GM18505 (cell line): ENCODE results near the gene UGT1A3.
"Not testable (repeated sequence)": the region's sequence is repeated elsewhere in the genome, so short reads cannot be mapped to it uniquely, and the experiment has no call there.

Source experiments
- ATAC-seq: cut with Tn5 transposase; IDR thresholded peaks from one replicate; pipeline ENCODE4 v1.9.1; 2021; ENCODE audit not compliant: unreplicated experiment
- POLR2A ChIP-seq: IDR thresholded peaks from 4 replicates; pipeline ENCODE4 v1.6.1; 2011; ENCODE audit warnings: borderline replicate concordance; ENCODE audit not compliant: insufficient read depth, insufficient read length; ENCODE audit errors: extremely low read depth

The UGT1A3 gene

GRCh38 chr2:233698740-233699139 is 30.1 kb upstream of the UGT1A3 start:
- TF ChIP-seq POLR2A = no peak
- no peak for ATAC-seq

GRCh38 chr2:233699424-233700027 is 29.3 kb upstream of the UGT1A3 start:
- TF ChIP-seq POLR2A = no peak
- no peak for ATAC-seq

GRCh38 chr2:233700028-233700635 is 28.7 kb upstream of the UGT1A3 start:
- TF ChIP-seq POLR2A = no peak
- no peak for ATAC-seq

GRCh38 chr2:233700842-233701241 is 28.0 kb upstream of the UGT1A3 start:
- ATAC-seq = not testable (repeated sequence)

GRCh38 chr2:233702238-233702637 is 26.6 kb upstream of the UGT1A3 start:
- no peak for ATAC-seq
- TF ChIP-seq POLR2A = no peak

- no peak for ATAC-seq
- TF ChIP-seq POLR2A = no peak
Measured at GRCh38 chr2:233705911-233706506, 22.8 kb upstream of the UGT1A3 start.

GRCh38 chr2:233706720-233707119 is 22.1 kb upstream of the UGT1A3 start:
- no peak for TF ChIP-seq POLR2A
- no peak for ATAC-seq

- no peak for ATAC-seq
- no peak for TF ChIP-seq POLR2A
Measured at GRCh38 chr2:233707940-233708644, 20.8 kb upstream of the UGT1A3 start.

- no peak for TF ChIP-seq POLR2A
- no peak for ATAC-seq
Measured at GRCh38 chr2:233708942-233709341, 19.9 kb upstream of the UGT1A3 start.

GRCh38 chr2:233711312-233712008 is 17.4 kb upstream of the UGT1A3 start:
- ATAC-seq = no peak
- TF ChIP-seq POLR2A = no peak

GRCh38 chr2:233712611-233713261 is 16.1 kb upstream of the UGT1A3 start, which contains the start of gene UGT1A5:
UGT1A5 (plus strand) TSS chr2:233712907; CDS start chr2:233712992, 85 bp downstream.
- no peak for ATAC-seq
- TF ChIP-seq POLR2A = no peak

- TF ChIP-seq POLR2A = no peak
- ATAC-seq = no peak
Measured at GRCh38 chr2:233713262-233713615, 15.6 kb upstream of the UGT1A3 start.

- no peak for TF ChIP-seq POLR2A
- no peak for ATAC-seq
Measured at GRCh38 chr2:233714121-233714520, 14.7 kb upstream of the UGT1A3 start.
